Activated gamma-delta T cell (primary cell): ENCODE measurements around the gene CCNL1.
"Not testable (repeated sequence)": the region's sequence is repeated elsewhere in the genome, so short reads cannot be mapped to it uniquely, and the experiment has no call there.

Source experiments
- DNase-seq: peaks from one replicate; lab custom pipeline; 2025; lab: John Stamatoyannopoulos, UW

Gene CCNL1

DNA sequence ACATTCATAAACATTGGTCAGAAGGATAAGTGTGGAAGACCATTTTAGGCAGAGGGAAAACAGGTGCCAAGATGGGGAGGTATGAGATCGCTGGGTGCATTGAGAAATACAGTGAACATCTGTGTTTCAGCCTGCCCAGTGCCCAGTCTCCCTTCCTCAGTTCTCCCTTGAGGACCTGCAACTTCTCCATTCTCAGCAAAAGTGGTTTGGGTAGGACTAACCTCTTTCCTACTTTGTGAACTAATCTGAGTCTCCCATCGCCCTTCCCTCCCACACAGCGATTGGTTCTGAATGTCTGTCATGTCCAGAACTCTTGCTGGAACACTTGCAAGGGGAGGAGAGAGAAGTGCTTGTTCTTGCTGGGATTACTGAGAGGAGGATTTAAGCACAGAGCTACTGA is 10.9 kb upstream of the CCNL1 start:
- DNase-seq: no peak

DNA sequence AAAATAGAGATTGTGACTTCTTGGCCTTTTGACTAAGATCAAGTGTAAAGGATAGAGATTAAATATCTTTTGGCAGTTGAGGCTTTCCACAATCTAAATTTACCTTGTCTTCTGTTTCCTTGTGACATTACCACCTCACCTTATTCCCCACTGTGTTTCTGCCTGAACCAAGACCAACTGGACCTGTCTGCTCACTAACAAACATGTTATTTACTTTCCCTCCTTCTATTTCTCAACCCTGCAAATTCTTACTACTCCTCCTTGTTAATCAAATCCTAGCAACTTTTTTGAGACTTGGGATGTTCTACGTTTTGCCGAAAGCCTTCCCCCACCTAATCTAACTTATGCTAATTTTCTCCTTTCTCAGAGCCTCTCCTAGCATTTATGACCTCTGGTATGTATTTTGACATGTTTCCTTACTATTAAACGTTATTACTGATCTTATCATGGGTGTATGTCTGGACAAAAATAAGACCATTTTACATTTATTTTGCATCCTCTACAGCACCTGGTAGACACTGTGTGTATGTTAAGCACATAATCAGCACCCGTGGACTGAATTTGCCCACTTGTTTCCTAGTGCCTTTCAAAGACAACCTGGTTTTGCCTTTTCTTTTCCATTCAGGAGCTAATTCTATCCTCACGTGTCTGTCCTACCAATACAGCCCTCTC is 7.6 kb upstream of the CCNL1 start:
- DNase-seq: no peak

DNA sequence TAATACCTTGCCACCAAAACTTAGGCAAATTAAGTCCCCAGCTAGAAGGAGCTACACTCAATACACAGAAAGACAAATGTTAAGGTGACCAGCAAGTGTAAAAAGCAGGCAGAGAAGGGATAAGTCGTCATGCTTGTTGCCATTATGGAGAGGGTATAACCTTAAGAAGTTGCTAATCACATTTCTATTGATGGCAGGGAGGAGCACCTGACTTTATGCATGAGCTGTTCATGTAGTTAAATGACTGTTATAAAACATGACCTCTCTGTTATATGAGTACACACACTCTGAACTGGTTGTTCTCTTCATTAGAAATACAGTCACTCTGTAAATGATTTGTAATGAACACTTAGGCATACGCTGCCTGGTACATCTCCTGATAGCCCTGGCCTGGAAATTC is 6.6 kb upstream of the CCNL1 start:
- no peak for DNase-seq

DNA sequence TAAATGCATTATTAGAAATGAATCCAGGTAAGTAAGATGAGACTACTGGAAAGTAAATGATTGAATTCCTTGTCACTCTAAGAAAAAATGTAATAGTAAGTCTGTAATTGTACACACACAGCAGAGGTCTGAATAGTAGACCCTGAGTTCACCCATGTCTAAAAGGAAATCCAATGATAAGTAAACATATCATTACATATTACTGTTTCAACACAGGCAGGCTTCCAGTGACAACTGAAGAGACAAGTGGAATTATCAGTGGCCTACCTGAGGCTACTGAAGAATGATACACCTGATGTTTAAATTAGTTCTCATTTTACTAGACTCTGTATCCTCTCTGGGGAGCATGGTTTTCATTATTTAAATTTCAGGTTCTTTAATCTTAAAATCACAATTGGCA is 6.2 kb upstream of the CCNL1 start:
- DNase-seq: no peak

DNA sequence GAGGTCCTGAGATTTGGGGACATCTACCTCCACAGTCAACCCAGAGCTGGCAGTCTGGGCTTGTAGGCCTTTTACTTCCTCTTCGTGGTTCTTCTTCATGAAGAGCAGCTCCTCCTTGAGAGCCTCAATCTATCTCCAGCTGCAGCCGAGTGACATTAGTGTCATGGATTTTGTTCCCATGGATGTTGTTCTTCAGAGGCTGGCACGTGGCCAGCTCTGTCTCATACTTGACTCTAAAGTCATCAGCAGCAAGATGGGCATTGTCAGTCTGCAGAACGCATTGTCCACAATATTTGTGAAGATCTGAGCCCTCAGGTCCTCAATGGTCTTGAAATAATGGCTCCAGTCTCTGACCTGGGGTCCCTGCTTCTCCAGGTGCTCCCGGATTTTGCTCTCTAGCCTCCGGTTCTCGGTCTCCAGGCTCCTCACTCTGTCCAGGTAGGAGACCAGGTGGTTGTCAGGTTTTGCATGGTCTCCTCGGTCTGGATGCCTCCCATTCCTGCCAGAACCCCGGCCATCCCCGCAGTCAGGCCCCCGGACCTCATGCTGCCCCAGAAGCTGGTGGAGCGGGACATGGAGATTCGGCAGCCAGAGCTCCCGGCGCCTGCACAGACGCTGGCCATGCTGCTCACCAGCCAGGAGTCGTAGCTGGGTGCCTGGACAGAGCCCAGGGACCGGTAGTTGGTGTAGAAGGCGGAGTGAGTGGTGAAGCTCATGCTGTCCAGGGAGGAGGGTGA is 3.4 kb upstream of the CCNL1 start:
- no peak for DNase-seq

DNA sequence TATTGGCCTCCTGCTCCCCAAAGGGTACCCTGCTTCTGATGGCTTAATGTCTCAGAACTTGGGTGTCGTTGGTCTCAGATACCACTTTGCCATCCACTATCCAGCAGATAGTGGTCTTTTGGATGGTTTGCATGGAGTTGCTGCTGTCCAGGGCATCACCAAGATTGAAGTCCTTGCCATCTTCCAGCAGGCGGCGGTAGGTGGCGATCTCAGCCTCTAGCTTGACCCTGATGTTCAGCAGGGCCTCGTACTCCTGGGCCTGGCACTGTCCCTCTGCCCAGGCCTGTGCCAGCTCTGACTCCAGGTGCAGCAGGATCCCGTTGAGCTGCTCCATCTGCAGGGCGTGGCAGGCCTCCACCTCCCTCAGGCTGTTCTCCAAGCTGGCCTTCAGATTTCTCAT is 2.7 kb upstream of the CCNL1 start:
- DNase-seq: not testable (repeated sequence)

DNA sequence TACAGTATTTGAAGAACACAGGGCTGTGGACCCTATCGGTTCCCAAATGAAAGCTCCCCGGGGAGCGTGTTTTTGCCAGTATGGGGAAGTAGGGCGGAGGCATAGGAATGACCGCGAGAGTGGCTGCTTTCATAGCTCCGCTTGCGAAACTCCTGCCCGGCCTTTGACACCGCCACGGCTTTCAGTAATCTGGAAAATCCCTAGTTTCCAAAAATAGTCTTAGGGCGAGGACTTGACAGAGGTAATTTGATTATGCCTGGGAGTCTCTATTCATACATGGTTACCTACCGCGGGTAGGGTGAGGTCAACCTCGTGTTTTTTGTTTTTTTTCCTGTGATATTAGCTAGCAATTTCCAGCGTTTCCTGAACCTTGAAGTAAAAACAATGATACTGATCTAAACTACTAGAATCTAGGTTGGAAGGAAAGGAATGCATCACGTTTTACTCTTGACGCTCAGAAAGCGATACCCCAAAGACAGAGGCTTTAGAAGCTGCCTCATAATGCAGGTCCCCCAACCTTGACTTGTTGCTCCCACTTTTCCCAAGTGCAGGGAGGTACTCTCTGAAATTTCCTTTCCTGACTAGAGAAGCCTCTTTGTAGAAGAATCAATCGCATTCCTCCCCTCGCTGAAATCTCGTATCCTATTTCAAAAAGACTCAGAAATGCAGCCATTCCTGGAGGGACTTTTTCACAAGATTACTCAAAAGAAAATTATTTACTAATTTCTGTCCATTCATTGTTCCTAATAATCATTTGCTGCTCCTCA is 894 bp upstream of the CCNL1 start:
- peak; percentile 21 for DNase-seq

DNA sequence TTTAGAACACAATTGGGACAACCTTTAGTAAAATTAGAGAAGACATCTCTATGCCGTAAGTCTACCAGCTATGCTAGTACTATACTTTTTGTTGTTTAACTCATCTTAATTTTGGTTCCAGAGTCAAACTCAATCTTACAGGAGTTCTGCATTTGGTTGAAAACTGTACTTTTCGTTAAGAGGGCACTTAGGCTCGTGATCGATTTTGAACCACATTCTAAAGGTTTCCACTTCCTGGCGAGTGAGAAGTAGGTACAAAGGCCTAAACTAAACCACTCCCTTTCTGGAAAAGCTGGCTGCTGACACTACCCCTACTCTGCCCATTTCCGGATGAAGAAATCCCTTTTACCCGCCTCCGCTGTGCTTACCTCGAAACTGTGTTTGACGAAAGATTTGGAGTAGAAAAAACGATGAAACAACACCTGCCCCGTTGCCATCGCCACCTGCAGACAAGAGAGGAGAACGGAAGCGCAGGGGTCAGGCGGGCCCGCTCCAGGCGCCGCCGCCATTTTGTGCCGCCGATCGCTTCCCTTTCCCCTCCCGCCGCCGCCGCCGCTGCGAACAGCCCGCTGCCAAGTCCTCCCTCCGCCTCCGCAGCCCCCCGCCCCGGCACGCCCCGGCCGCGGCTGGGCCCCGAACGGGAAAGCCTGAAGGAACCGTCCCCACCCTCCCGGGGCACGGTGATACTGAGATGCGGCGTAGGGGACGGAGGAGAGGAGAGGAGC is 748 bp downstream of the CCNL1 start:
- peak; percentile 66 for DNase-seq

DNA sequence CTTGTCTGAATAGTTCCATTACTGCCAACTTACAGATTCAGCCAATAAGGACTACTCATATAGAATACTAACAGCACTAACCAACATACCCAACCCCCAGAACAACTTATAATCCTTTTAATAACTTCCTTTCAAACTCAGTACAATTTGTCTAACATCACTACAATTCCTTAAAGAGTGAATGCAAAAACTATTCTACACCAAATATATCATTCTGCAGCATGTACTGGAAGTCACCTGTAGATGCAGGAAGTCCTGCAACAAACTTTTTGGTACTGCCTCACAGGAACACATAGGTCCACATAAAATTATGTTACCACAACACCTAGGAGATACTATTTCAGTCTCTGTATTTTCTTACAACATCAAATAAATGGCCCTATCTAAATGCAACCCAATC is 2.1 kb downstream of the CCNL1 start:
- DNase-seq: no peak

DNA sequence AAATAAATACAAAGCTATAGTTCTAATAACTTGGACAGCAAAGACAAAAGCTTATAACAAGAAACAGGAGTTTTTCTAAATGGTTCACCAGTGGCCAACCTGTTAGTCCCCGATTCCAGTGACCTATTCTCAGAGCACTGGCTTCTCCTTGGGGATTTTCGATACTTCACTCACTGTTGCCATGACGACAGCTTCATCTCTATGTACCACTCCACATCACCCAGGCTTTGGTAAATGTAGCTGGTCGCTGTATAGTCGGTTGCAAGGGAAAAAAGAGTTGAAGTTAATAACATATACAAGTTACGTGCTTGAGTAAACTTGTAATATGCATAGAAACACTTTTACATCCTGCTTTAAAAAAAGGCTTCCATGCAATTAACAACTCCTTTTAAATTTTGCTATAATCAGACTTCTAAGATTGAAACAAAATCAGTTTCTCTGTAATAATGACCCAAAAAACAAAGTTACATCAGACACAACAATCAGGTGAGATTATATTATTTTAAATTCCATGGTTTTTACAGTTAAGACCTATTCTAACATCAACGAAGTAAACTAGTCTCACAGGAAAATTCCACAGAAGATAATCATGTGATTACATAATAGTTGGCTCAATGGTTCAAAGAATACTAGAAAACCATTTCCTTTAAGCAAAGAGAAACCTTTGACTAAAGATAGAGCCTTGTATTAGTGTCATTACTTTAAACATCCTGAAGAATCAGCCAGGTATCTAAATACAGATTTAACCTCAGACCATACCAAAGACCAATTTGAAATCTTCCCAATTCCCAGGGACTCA is 2.9 kb downstream of the CCNL1 start:
- DNase-seq: no peak

DNA sequence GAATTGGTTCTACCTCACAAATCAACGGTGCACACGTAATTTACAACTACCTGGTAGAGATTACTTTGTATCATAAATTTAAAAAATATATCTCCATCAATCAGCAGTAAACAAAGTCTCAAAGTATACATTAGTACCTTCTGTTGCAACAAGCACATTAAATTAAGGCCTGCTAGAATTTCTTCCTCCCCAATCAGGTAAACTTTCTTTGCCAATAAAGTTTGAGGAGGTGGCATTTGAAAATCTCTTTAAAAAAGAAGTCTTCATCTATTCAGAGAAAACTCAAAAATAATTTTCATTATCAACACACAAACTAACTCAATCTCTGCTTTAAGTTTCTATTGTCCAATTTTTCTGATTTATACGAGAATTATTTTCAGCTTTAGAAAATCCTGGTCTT is 4.4 kb downstream of the CCNL1 start:
- no peak for DNase-seq

DNA sequence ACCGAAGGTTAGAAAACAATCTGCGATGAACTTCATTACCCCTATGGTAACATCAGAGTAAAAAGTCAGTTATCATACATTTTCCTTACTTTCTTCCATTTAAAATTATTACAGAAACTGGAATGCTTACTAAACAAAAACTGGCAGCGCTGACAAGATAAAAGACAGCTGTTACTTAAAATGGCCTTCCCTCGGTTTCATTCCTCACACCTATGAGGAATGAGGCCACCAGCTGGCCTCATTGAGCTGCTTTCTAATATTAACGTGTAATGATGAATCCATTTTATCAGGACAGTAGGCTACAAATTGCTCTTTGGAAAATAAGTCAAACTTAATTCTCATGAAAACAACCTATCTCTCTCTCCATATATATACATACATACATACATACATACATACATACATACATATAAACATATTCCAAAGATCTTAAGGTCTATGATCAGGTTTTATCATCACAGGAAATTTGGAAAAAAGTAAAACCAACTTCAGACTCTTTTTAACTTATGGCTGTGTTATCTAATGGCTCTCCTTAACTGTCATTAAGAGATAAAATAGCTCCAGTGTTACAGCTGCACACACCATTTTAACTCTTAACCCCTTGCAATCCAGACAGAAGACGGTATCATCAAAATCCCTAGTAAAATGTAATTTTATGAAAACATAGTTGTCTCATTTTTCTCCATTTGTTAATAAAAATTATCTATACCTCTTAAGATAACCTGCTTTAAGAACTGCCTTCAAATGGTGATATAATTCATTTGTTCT is 5.2 kb downstream of the CCNL1 start:
- no peak for DNase-seq

DNA sequence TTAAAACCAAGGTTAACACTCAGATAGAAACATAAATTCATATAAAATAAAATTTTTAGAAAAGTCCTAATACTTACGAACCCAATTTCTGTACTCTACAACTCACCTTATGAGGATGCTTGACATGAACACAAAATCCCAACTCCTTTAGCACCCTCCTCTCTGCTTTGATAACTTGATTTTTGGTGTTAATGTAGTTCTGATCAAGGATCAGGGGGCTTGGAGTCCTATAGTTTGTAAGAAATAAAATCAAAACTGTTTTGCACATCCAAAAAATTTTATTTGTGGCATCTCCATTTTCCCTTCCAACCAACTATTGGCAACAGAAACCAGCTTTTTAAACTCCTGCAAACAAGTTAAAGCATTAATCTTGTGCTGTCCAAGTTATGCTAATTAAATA is 7.0 kb downstream of the CCNL1 start:
- DNase-seq: no peak

DNA sequence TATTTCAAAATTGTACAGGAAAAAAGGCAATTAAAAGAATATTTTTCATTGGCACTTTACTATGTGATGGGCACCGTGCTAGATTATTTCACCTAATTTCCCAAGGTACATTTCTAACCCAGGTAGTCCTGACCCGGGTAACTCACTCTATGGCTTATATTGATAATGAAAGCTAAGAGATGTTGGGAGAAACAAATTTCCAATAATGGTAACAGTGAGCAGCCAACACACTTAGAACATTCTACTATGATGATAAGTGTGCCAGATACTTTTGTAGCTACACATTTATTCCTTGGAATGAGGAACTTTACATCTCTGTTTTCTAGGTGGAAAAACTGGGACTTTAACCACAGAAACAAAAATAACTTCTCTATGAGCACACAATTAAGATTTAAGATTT is 7.5 kb downstream of the CCNL1 start:
- DNase-seq: no peak

DNA sequence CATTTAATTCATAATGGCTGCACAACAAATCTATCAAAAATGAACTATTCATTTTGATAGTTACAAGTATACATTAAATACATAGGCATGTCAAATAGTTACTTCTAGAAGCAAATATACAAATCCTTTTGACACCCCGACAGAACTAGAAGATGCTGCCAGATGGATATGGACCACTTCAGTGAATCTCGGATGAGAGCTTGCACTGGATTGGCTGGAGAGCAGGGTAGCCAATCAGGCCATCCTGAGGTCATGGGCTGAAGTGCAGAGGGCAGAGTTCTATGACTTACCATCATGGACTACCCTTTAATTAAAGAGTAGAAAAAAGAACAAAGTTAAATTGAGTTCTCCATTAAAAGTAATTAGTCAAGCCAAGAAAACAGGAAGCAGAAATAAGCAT is 8.3 kb downstream of the CCNL1 start:
- no peak for DNase-seq

DNA sequence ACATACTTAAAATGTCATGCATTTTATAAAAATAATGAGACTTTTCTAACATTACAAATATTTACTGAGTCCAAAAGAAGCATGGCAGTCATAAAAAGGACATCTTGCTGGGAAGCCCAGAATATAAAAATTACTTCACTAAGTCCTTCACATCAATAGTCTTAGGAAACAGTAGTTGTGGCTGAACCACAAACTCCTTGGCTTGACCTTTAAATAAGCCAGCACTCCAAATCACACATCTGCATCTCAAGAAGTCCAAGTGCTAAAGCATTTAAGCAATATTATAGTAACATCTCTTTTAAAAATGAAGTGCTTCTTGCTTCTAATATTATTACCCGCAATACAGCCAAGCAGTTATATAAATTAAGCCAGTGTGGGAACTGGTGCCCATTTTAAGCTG is 8.8 kb downstream of the CCNL1 start:
- DNase-seq: no peak

DNA sequence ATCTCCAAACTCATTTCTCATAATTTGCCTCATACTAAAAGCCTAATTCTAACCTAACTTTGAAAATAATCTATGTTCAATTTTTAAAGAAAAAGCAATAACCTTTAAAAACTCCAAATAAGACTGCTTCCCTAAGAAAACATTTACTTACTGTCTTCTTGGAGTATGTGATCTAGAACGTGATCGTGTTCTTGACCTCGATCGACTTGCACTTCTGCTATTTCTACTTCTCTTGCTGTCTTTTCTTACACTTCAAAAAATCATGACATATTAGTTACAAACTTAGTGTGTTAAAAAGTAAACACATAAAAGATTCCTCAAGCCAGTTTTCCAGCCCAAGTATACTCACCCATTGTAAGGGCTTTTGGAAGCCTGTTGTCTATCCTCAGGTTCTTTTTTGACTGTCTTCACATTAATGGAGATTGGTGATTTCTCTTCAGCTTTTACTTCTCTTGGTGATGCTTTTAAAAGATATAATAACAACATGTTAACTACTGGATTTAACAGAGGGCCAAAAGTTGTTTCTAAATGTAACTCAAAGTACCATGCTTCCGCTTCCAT is 10.7 kb downstream of the CCNL1 start:
- DNase-seq: no peak

DNA sequence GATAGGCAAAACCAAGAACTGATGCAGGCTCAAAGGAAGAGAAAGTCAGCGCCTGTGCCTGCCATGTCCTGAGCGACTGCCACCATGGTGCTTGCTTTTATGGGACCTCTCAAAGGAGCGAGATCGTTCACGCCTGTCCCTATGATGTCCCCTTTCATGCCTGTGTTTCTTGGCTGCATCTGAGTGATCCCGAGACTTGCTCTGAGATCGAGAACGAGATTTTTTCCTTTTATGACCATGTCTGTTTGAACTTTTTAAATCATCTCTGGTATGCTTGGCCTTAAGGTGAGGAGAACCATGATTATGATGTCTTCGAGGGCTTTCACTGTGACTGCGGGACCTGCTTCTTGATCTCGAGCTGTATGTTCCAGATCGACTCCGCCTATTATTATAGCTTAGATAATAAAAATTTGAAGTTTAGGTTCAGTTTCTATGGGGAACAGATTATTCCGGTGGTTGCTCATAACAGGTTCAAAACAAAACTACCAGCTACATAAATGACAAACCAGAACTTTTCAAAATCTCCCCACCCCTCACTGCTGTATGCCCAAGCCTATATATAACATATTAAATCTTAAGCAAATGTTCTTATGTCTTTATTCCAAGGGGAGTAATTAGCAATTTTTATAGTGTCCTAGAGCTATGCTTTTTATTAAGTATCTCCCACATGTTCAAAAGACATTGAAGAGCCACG is 11.6 kb downstream of the CCNL1 start:
- DNase-seq: no peak

DNA sequence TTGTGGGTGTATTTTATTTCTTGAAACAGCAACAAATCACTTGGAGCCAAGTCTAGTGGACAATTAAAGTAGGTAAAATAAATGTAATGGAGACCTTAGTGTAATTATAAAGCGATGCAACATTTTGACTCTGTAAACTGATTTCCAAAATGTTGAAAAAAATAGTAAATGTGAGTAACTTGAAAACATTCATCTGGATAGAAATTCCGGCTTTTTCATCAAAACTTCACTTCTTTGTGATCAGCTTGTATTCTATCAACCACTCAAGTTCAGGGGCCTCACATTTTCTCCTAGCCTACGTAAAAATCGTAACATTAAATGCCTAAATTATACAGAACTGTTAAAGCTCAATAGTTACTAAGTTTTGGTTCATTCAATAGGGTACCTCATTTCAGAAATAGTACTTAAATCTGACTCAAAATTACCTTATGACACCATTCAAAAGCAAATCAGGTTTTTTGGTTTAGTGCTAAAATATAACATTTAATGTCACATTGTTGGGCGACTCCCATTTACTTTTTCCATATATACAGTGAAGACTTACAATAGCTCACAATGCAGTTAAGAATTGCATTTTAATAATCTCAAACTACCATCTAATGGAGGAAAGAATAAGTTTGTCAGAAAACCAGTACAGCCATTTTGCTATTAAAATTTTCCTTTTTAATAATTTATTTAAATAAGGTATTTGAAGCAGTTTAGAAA is 12.7 kb downstream of the CCNL1 start:
- no peak for DNase-seq
